ENCODE measurements around the gene B3GAT1. TPM values are rescaled to one million over a fixed set of nuclear protein-coding genes. Genes with fewer than 3 reads are reported as not detected.

The B3GAT1 gene
- total RNA-seq, 1 experiment from 2014 or later: not detected

DNA sequence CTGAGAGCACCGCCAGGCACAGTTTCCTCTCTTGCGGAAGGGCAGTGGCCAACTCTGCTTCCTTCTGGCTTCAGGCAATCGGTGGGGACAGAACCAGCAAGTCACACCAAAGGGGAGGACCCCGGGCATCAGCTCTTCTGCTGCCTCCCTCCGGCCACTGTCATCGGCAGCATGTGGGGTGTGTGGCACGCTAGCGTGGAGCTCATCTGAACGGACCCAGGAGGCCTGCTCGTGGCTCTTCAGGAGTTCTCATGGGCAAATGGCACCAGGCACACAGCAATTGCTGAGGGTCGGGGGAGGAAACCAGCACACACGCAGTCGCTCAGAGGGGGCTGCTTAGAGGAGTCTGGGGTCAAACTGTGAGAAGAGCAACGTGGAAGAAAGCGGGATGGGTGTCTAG lies 26.9 kb downstream of the B3GAT1 start:
- ChIA-PET RAD21 (ENCODE audit: low non-redundant PET in 1 of 2, low total read pairs in 2 of 2, uncharacterized antibody in 2 of 2, unreplicated experiment in 2 of 2) (interaction anchor here in 1 of 2 experiments (0.6 kb wide), 1 partner anchor 16 kb away, joined by 3 read pairs; no protein-coding TSS in a partner anchor), POLR2A (no interaction called here), CTCF (no interaction called here)
- Histone ChIP-seq H3K4me2 (ENCODE audit: low read length) (no peak overlapping the region), H3K79me2 (ENCODE audit: insufficient read depth, low read length) (no peaks in the 10 kb centered on the region), H3K9ac (ENCODE audit: low read length) (no peak overlapping the region), H3K36me3 (ENCODE audit: control insufficient read depth in 1 of 2, insufficient read depth in 2 of 2, low read length in 2 of 2) (no peaks in the 10 kb centered on the region), H3K9me3 (ENCODE audit: control insufficient read depth in 1 of 2, insufficient read depth in 1 of 2, low read depth in 1 of 2, low read length in 2 of 2) (no peaks in the 10 kb centered on the region), H3K27ac (ENCODE audit: low read depth, low read length) (no peak overlapping the region), H3K9me2 (ENCODE audit: insufficient read depth) (no peaks in the 10 kb centered on the region), H3K4me1 (ENCODE audit: control insufficient read depth in 1 of 2, insufficient read depth in 2 of 2, low read length in 2 of 2) (no peaks in the 10 kb centered on the region), H3K4me3 (replicated peaks in 1 of 2; ENCODE audit: low read depth in 1 of 2, low read length in 2 of 2) (no peak overlapping the region), H4K20me1 (ENCODE audit: insufficient read depth) (no peaks in the 10 kb centered on the region), H3K27me3 (ENCODE audit: insufficient read depth, low read length) (no peaks in the 10 kb centered on the region), H2AFZ (ENCODE audit: low read depth, low read length, poor library complexity, severe bottlenecking) (no peak overlapping the region)
- intact Hi-C loops (cut with micrococcal nuclease): no loop called here
- no peak for ATAC-seq
- TF ChIP-seq, protein P1, sequence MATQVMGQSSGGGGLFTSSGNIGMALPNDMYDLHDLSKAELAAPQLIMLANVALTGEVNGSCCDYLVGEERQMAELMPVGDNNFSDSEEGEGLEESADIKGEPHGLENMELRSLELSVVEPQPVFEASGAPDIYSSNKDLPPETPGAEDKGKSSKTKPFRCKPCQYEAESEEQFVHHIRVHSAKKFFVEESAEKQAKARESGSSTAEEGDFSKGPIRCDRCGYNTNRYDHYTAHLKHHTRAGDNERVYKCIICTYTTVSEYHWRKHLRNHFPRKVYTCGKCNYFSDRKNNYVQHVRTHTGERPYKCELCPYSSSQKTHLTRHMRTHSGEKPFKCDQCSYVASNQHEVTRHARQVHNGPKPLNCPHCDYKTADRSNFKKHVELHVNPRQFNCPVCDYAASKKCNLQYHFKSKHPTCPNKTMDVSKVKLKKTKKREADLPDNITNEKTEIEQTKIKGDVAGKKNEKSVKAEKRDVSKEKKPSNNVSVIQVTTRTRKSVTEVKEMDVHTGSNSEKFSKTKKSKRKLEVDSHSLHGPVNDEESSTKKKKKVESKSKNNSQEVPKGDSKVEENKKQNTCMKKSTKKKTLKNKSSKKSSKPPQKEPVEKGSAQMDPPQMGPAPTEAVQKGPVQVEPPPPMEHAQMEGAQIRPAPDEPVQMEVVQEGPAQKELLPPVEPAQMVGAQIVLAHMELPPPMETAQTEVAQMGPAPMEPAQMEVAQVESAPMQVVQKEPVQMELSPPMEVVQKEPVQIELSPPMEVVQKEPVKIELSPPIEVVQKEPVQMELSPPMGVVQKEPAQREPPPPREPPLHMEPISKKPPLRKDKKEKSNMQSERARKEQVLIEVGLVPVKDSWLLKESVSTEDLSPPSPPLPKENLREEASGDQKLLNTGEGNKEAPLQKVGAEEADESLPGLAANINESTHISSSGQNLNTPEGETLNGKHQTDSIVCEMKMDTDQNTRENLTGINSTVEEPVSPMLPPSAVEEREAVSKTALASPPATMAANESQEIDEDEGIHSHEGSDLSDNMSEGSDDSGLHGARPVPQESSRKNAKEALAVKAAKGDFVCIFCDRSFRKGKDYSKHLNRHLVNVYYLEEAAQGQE (IDR thresholded peaks at IDR 0.05; ENCODE audit: low read depth): no peak
- TF ChIP-seq CEBPB (IDR thresholded peaks at IDR 0.05; ENCODE audit: low read depth): no peak
- TF ChIP-seq SIN3A (IDR thresholded peaks at IDR 0.05; ENCODE audit: low read depth): no peak
- no peak for TF ChIP-seq TCF7L2 (IDR thresholded peaks at IDR 0.05; ENCODE audit: borderline replicate concordance, extremely low read depth, insufficient read depth, insufficient read length)
- TF ChIP-seq, protein P2, sequence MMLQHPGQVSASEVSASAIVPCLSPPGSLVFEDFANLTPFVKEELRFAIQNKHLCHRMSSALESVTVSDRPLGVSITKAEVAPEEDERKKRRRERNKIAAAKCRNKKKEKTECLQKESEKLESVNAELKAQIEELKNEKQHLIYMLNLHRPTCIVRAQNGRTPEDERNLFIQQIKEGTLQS (IDR thresholded peaks at IDR 0.05): no peak
- TF ChIP-seq CBX3 (IDR thresholded peaks at IDR 0.05; ENCODE audit: low read depth): no peak
- no peak for TF ChIP-seq JUND (IDR thresholded peaks at IDR 0.05)
- TF ChIP-seq, protein P3, sequence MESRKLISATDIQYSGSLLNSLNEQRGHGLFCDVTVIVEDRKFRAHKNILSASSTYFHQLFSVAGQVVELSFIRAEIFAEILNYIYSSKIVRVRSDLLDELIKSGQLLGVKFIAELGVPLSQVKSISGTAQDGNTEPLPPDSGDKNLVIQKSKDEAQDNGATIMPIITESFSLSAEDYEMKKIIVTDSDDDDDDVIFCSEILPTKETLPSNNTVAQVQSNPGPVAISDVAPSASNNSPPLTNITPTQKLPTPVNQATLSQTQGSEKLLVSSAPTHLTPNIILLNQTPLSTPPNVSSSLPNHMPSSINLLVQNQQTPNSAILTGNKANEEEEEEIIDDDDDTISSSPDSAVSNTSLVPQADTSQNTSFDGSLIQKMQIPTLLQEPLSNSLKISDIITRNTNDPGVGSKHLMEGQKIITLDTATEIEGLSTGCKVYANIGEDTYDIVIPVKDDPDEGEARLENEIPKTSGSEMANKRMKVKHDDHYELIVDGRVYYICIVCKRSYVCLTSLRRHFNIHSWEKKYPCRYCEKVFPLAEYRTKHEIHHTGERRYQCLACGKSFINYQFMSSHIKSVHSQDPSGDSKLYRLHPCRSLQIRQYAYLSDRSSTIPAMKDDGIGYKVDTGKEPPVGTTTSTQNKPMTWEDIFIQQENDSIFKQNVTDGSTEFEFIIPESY (IDR thresholded peaks at IDR 0.05; ENCODE audit: extremely low read depth, insufficient replicate concordance, low read length): no peak
- no peak for TF ChIP-seq ZFX (IDR thresholded peaks at IDR 0.05)
- TF ChIP-seq ZNF274 (IDR thresholded peaks at IDR 0.05; ENCODE audit: low read depth, low read length): no peak
- TF ChIP-seq, protein P4, sequence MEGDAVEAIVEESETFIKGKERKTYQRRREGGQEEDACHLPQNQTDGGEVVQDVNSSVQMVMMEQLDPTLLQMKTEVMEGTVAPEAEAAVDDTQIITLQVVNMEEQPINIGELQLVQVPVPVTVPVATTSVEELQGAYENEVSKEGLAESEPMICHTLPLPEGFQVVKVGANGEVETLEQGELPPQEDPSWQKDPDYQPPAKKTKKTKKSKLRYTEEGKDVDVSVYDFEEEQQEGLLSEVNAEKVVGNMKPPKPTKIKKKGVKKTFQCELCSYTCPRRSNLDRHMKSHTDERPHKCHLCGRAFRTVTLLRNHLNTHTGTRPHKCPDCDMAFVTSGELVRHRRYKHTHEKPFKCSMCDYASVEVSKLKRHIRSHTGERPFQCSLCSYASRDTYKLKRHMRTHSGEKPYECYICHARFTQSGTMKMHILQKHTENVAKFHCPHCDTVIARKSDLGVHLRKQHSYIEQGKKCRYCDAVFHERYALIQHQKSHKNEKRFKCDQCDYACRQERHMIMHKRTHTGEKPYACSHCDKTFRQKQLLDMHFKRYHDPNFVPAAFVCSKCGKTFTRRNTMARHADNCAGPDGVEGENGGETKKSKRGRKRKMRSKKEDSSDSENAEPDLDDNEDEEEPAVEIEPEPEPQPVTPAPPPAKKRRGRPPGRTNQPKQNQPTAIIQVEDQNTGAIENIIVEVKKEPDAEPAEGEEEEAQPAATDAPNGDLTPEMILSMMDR (IDR thresholded peaks at IDR 0.05 in 2 of 3, conservative IDR thresholded peaks at IDR 0.05 in 1 of 3; ENCODE audit: borderline replicate concordance in 1 of 3, insufficient read depth in 1 of 3, low read depth in 2 of 3, low read length in 2 of 3): no peak
- no peak for TF ChIP-seq YY1 (IDR thresholded peaks at IDR 0.05; ENCODE audit: extremely low read depth, insufficient replicate concordance, low read depth, low read length)
- TF ChIP-seq EZH2phosphoT487 (IDR thresholded peaks at IDR 0.05; ENCODE audit: borderline replicate concordance): no peak
- DNase-seq (ENCODE audit: low read depth, low spot score): no peak
- BruUV-seq (replicated peaks): no TSS peak

Data from HCT116 (cell line).